A172 (cell line): ENCODE results near the gene ZNF644. TPM values are rescaled to one million over a fixed set of nuclear protein-coding genes. Genes with fewer than 3 reads are reported as not detected.
"Not testable (repeated sequence)": the region's sequence is repeated elsewhere in the genome, so short reads cannot be mapped to it uniquely, and the experiment has no call there.

ENCODE experiments used
- DNase-seq: peaks from one replicate; pipeline ENCODE4 v3.0.0-alpha.2; 2015; ENCODE audit warnings: low spot score
- total RNA-seq: library from RNA; depleted of rRNA; stranded (reverse); fragments of >200 nt; shearing (Covaris generic); gene quantifications from 2 replicates; pipeline ENCODE4 v1.2.3, GENCODE V29; 2014

ZNF644 gene
- total RNA-seq, 1 experiment from 2014 or later, result 50.0 TPM

DNA sequence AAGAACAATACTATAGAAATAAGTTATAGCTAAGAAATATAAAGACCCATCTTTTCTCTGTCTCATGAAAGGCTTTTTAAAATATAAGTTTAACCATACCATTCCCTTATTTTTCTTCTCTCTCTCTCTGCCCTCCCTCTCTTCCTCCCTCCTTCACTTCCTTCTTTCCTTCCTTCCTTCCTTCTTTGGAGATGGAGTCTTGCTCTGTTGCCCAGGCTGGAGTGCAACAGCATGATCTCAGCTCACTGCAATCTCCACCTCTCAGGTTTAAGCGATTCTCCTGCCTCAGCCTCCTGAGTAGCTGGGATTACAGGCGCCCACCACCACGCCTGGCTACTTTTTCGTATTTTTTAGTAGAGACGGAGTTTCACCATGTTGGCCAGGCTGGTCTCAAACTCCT is 94.2 kb downstream of the ZNF644 start:
- not testable (repeated sequence) for DNase-seq

- DNase-seq, result no peak
These were observed 94.9 kb downstream of the ZNF644 start for GRCh38 chr1:90926971-90927370.

DNA sequence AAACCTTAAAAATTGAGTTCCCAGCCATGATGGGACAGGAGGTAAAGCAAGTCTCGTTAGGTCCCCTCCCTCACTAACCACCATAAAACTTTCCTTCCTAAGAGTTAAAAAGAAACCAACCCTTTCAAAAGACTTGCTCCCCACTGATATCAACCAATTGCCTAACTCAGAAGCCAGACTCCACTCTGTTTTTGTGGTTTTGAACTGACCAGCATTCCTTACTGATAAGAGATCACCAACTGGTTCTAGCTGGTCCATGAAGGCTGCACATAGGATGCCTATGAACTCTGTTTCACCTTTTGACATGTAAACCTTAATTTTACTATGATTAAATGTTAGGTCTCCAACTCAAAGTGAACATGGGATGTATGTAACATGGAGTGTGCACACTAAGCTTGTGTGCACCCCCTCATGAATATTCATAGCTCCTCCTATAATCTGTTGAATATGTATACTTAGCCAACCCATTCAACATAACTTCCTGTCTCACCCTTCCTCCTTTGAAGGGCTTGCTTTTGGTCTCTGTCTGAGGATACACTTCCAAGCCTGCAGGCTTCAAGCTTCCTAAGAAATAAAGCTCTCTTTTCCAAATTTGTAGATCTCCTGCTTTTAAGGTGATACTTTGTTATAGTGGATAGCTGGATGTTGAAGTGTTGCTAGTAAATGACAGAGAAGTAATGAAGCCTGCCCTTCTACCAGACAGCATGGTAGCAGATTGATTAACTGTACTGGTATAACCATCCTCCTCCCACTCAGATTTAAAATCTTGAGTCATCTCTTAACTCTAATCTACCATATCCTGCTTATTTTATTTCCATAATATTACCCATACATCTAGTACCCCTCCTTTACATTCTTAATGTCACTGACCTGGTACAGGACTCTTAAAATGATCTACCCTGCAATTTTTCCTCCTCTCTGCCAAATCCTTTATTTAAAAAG is 95.6 kb downstream of the ZNF644 start:
- DNase-seq, result peak; percentile 52

GRCh38 chr1:90924982-90925381 is 96.9 kb downstream of the ZNF644 start:
- DNase-seq, result no peak

GRCh38 chr1:90922996-90923395 is 98.8 kb downstream of the ZNF644 start:
- no peak for DNase-seq

DNA sequence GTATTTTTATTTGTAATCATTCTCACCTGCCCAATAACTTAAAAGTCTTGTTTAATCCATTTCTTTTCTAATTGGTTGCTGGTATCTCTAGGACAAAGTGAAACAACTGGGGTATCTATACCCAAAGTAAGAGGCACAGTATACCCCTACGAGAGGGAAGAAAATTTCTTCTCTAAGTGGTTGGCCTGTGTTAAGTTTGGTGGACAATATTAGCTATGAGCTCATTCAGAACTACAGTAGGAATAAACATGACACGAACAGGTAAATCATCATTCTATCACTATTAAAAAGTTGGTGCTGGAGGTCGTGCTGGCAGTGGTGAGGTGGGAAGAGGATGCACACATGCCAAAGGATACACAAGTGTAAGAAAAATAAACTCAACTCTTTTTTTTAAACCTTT is 99.6 kb downstream of the ZNF644 start:
- DNase-seq, result no peak

DNA sequence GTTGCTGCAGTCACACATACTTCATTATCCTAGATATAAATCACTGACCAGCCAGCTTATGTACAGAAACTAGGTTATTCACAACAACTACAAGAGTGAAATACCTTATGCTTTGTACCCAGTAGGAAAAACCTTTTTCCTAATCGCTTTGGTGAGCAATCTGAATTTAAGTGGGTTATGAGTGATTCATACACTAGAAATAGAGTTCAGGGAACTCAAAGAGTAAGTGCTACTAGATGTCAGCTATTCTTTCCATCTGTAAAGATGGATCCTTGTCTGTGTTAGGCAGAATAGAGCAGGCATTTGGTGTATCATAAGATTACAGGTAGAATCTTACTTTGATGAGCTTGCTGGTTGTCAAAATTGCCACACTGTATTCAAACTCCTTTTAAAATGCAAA is 101.9 kb downstream of the ZNF644 start:
- no peak for DNase-seq

DNA sequence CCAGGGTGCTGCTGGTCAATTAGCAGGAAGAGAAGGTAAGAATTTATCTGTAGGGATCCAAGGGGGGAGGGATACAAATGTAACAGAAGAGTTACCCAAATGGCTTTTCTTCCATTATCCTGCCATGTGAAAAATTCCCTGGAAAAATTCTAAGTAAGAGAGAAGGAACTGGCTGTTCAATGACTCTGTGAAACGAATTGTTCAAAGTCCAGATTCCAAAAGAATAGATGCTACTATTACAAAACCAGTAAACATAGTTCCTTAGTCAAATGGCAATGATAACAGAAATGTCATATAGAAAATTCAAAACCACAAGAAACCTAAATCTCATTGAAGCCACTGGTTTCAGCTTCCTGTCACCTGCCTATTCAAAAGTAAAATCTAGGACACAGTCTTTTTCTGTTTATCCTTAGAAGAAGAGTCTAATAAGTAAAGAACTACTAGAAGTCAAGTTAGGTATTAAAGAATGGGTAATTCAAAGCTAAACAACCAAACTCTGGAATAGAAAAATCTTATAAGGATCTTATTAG is 102.6 kb downstream of the ZNF644 start:
- no peak for DNase-seq

- DNase-seq, result no peak
These were observed 110.5 kb downstream of the ZNF644 start for GRCh38 chr1:90911353-90911752.

GRCh38 chr1:90902672-90903071 is 119.2 kb downstream of the ZNF644 start:
- DNase-seq, result no peak

DNA sequence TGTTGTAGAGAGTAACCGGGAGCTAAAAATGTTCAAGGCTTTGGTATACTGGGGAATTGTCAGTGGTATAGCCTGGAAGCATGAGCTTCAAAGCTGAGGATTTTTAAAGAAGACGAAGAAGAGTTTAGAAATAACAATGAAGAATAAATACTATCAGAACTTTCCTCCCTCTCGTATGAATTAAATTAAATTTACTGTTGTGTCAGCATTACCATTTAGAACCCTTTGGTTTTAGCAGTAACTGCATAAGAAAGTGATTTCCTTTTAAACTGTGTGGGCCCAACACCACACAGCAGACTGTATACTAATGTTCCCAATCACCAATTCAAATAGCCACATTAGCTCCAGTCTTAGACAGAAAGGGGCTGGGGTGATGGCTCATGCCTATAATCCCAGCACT is 122.6 kb downstream of the ZNF644 start:
- DNase-seq, result no peak

- DNase-seq, result not testable (repeated sequence)
These were observed 128.2 kb downstream of the ZNF644 start for GRCh38 chr1:90893679-90894078.

GRCh38 chr1:90892884-90893283 is 129.0 kb downstream of the ZNF644 start:
- not testable (repeated sequence) for DNase-seq

- DNase-seq, result not testable (repeated sequence)
These were observed 129.6 kb downstream of the ZNF644 start for GRCh38 chr1:90892196-90892595.

- not testable (repeated sequence) for DNase-seq
These were observed 130.1 kb downstream of the ZNF644 start for GRCh38 chr1:90891756-90892155.

DNA sequence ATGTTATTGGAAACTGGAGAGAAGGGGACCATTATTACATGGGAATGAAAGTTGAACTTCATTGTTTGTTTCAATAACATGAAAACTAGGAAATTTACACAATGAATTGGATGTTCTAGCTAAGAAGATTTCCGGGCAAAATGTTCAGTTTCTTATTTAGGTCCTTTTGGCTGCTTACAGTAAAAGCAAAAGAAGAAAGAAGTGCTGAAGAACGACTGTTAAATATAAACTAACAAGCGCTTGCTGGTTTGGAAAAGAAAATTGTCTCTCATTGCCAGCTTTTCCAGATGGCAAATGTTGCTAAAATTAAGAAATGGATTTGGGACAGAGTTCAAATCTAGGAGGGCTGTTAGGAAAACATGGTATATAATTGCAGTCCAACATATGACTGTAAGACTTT is 139.6 kb downstream of the ZNF644 start:
- no peak for DNase-seq

DNA sequence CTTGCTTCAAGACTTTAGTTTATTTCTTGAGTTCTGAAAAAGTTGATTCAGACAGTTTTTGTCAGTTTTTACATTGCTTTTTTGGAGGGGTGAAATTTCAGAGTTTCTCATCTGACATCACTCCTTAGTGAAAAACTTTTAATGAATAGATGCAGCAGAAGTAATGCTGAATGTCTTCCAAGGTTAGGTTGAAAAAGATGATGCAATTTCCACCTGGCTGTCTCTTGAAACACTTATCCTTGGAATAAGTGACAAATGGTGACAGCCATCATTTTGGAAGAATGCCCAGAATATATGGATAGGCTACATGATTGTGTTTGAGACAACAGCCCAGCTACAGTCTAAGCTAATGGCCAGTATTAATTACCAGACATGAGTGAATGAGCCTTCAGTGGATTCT is 140.8 kb downstream of the ZNF644 start:
- no peak for DNase-seq

DNA sequence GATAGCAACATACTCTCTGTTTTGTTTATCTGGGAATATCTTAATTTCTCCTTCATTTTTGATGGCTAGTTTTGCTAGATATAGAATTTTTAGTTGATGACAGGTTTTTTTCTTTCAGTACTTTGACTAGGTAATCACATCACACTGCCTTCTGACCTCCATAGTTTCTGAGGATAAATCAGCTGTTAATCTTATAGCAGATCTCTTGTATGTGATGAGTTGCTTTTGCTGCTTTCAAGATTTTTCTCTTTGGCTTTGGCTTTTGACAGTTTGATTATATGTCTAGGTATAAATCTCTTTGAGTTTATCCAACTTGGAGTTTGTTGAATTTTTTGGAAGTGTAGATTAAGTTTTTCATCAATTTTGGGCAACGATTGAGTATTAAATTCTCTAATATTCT is 142.6 kb downstream of the ZNF644 start:
- DNase-seq, result peak; percentile 2

DNA sequence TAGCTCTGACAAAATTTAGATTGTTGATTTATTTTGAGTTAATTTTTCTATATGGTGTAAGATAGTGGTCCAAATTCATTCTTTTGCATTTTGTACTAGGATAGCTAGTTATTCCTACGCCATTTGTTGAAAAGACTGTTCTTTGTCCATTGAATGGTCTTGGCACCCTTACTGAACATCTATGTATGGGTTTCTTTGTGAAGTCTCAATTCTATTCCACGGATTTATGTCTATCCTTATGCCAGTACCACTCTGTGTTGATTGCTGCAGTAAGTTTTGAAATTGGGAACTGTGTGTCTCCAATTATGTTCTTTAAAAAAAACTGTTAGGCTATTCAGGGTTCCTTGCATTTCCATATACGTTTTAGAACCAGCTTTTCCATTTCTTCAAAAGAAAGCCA is 145.7 kb downstream of the ZNF644 start:
- DNase-seq, result no peak
